ENCODE results near the gene ACTRT1.

The ACTRT1 gene

DNA sequence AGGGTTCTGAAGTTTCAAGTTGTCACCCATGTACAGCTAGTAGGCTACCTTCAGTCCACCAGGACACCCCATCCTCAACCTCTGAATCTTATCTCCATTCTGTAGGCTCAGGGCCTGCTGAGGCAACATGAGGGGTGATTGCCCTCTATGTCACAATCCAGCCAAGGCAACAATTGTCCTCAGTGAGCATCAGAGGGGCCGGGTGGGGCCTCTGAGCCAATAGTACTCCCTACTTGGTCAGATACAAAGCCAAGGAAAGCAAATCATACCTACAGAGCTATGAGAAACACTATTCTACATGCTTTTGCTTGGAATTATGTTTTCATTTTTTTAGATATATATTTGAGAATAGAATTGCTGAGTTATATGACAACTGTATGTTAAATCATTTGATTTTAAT lies at the start of gene ACTRT1:
Gene ACTRT1 (minus strand): TSS at position 101 of the 400 bp plus-strand sequence. CDS start 197 bp downstream, outside the sequence.
- no peak for DNase-seq

GRCh38 chrX:128078545-128078944 lies 26.3 kb upstream of the ACTRT1 start:
- DNase-seq, result no peak

- no peak for DNase-seq
Measured at GRCh38 chrX:128057421-128057820, 5.2 kb upstream of the ACTRT1 start.

GRCh38 chrX:128051526-128051925 lies 677 bp downstream of the ACTRT1 start:
- DNase-seq, result no peak

DNA sequence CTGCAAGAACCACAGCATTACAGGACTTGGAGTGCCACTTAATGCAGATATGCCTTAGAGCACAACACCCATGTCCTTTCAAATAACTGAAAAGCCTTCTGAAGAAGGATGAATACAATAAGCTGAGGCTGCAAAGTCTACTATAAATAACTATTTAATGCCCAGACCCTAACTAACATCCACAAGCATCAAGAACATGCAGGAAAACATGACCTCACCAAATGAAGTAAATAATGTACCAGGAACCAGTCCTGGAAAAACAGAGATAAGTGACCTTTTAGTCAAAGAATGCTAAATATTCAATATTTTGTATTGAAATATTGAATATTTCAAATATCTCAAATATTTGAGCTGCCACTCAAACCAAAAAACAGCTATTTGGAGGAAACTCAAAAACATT lies 16.9 kb downstream of the ACTRT1 start:
- DNase-seq, result no peak

- DNase-seq, result no peak
Measured at GRCh38 chrX:128021566-128021965, 30.6 kb downstream of the ACTRT1 start.

GRCh38 chrX:128020701-128021100 lies 31.5 kb downstream of the ACTRT1 start:
- DNase-seq, result no peak

DNA sequence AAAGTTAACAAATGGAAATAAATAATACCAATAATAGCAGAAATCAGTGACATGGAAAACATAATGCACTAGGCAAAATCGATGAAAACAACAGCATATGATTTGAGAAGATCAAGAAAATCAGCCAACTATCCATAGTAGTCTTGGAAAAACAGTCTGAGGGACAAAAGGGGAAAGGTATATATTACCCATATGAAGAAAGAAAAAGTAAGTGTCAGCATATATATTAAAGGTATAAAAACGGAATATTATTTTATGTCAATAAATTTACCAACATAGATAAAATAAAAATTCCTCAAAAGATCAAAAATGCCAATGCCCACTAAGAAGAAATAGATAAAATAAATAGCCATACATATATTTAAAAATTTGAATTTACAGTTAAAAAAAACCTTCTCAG lies 33.0 kb downstream of the ACTRT1 start:
- DNase-seq, result no peak

DNA sequence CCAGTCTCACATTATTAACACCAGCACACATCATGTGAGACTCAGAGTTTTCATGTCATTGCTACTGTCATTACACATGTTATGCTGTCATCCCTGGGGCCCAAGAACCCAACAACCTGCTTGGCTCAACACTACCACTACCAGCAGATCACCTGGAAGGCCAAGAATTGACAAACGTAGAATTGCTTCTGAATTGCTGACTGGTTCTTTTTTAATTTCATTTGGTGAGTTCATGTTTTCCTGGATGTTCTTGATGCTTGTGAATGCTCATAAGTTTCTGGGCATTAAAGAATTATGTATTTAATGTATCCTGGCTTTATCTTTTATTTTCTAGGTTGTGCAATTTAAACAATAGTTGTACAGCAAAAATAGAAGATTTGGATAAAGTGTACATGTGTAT lies 40.2 kb downstream of the ACTRT1 start:
- no peak for DNase-seq

DNA sequence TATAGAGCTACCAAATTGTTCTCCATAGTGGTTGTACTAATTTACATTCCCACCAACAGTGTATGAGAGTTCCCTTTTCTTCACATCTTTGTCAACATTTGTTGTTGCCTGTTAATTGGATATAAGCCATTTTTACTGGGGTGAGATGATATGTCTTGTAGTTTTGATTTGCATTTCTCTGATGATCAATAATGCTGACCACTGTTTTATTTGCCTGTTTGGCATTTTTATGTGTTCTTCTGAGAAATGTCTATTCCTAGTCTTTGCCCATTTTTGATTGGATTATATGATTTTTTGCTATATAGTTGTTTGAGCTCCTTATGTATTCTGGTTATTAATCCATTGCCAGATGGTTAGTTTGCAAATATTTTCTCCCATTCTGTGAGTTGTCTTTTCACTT lies 44.3 kb downstream of the ACTRT1 start:
- DNase-seq, result no peak

All from activated T-cell treated with anti-CD3 and anti-CD28 coated beads for 4 hours (primary cell).